GM10266 (cell line): Measurements from ENCODE around the gene SMTNL2.

Source experiments
- DNase-seq: peaks from one replicate; pipeline ENCODE4 v3.0.0; 2012; ENCODE audit errors: extremely low spot score
- TF ChIP-seq, protein P1 (sequence below): IDR thresholded peaks from 2 replicates; pipeline ENCODE4 v1.5.1; 2012; ENCODE audit warnings: mild to moderate bottlenecking, low read depth; ENCODE audit not compliant: control insufficient read depth, insufficient read depth; ENCODE audit errors: missing control alignments

SMTNL2 gene

DNA sequence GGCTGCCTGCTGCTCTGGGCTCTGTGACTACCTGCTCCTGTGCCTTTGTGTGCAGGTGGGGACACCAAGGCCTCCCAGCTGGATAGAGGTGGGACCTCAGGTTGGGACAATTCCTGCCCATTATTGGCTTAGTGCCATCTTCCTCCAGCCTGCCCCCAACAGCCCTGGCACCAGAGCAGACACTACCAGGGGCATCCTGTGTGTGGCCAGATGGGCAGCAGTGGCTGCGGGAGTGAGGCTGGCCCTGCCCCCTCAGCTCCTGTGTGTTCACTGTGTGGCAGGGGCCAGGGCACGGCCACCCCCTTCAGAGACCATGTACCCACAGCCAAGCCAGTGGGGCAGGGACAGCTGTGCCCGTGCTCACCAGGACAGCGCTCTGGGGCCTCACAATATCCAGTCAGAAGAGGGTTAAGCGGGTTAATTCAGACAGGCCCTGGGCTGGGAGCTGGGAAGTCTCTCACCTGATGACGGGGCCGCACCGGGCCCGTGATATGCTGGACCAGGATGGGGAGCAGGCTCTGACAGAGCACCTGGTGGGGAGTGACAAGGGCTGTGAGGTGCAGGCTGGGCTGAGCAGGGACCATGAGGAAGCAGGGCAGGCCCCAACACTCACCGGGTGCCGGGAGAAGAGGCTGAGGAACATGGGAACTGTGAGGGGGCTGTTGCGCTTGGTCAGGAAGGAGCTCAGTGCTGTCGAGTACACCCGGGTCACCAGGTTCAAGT lies 42.2 kb upstream of the SMTNL2 start:
- no peak for DNase-seq
- TF ChIP-seq, protein P1, sequence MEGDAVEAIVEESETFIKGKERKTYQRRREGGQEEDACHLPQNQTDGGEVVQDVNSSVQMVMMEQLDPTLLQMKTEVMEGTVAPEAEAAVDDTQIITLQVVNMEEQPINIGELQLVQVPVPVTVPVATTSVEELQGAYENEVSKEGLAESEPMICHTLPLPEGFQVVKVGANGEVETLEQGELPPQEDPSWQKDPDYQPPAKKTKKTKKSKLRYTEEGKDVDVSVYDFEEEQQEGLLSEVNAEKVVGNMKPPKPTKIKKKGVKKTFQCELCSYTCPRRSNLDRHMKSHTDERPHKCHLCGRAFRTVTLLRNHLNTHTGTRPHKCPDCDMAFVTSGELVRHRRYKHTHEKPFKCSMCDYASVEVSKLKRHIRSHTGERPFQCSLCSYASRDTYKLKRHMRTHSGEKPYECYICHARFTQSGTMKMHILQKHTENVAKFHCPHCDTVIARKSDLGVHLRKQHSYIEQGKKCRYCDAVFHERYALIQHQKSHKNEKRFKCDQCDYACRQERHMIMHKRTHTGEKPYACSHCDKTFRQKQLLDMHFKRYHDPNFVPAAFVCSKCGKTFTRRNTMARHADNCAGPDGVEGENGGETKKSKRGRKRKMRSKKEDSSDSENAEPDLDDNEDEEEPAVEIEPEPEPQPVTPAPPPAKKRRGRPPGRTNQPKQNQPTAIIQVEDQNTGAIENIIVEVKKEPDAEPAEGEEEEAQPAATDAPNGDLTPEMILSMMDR: no peak

DNA sequence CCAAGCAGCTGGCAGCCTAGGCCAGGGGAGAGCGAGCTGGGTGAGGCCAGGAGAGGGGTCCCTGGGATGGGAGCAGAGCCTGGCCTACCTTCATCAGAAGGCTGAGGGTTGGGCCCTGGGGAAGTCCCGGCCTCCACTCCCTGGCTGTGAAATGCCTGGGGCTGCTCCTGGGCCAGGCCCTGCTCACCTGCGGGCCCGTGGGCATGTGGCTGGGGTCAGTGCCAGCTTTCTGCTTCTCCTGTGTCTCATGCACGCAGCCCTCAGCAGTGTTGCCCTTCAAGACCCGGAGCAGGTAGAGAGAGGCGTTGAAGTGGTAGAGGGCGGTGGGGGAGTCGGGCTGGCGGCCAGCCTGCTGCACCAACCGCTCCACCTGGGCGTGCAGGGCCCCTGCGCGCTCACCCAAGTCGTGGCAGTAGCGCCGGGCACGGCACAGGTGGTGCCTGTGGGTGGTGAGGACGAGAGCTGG lies 41.6 kb upstream of the SMTNL2 start:
- no peak for DNase-seq
- TF ChIP-seq, protein P1: no peak

DNA sequence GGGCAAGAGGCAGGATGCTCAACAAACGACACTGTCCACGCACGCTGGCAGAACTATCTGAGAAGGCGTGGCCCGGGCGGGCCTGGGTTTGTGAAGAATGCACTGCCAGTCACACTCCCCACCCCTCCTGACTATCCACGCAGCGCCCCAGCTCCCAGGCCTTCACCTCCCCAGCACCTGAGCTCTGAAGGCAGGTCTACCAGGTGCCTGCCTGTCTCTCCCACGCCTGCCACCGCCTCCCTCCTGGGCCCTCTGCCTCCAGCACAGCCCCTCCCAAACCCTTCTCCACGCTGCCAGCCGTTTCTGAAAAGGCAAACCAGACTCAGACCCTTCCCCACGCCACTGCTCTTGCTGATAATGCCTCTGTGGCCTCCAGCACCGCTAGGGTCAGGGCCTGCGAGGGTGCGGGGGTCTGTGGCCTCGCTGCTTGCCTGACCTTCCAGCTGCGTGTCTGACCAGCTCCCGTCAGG lies 40.7 kb upstream of the SMTNL2 start:
- TF ChIP-seq, protein P1: no peak
- no peak for DNase-seq

DNA sequence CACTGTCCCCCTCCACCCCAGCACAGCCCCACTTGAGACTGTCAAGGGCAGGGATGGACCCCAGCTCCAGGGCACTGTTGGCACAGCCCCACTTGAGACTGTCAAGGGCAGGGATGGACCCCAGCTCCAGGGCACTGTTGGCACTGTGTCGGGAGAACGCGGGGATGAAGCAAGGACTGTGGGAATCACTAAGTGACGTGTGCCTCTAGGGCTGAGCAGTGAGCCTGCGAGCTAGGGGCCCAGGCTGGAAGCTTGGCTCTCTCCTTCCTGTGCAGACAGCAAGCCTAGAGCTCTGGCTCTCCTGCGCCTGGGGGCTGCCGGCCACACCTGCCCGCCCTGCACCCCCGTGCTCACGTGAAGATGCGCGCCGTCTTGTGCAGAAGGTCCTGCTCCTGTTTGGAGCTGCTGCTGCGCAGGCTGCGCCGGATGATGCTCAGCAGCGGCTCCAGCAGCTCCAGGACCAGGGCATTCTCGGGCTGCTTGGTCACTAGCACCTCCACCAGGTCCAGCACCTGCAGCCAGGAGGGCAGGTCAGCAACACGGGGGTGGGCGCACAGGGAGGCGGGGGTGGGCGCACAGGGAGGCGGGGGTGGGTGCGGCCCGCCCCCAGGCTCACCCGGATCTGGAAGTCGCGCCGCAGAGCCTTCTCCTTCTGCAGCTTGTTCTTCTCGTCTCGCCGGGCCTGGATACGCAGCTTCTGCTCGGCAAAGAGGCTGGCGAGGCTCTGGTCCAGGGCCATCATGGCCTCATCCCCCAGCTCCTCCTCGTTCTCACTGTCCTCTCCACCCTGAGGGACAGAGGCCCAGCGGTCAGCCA lies 40.0 kb upstream of the SMTNL2 start:
- TF ChIP-seq, protein P1: no peak
- DNase-seq: no peak

DNA sequence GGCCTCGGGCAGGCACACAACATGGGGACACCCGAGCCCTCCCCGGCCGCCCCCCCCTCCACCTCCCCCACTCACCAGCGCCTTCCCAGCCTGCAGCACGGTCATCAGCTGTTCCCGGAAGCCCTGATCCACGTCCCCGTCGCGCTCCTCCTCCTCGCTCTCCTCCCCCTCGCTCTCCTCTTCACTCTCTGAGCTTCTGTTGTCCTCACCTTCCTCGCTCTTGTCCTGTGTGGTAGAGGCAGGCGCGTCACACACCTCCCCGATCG lies 39.4 kb upstream of the SMTNL2 start:
- TF ChIP-seq, protein P1: no peak
- DNase-seq: no peak

DNA sequence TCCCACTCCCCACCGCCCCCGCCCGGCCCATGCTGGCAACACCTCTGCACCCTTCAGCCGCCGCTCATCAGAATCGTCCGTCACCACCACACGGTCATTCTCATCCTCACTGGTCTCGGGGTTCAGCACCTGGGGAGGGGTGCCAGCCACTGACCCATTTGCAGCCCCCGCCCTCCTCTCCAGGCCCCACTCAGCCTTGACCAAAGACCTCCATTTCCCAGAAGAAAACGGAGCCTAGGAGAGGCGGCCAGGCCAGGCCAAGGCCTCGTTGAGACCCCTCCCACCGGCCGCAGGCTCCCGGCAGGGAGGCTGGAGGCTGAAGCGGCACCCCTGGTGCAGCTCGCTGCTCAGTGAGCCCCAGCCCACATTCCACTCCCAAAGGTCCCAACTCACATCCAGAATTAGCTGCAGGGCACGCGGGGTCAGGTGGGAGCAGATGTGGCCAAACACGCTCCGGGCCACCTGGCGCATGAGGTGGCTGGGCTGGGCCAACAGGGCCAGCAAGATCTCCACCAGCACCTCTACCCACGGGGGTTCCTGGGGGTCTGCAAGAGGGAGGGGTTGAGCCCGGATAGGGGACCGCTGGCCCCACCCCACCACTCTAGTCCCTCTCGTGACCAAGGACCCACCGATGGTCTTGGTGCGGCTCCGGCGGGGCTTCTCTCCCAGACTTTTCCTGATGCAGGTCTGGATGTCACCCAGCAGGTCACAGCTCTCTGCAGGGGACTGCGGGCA lies 38.9 kb upstream of the SMTNL2 start:
- TF ChIP-seq, protein P1: no peak
- no peak for DNase-seq
